Measurements from ENCODE around the gene SLC7A7. TPM values are rescaled to one million over a fixed set of nuclear protein-coding genes. Genes with fewer than 3 reads are reported as not detected.

The SLC7A7 gene
- total and polyA plus RNA-seq, 2 of the 13 experiments (the other 11 are each of a cell fraction or from before 2014, with no cell fraction given) = 0.13 to 0.63 TPM

DNA sequence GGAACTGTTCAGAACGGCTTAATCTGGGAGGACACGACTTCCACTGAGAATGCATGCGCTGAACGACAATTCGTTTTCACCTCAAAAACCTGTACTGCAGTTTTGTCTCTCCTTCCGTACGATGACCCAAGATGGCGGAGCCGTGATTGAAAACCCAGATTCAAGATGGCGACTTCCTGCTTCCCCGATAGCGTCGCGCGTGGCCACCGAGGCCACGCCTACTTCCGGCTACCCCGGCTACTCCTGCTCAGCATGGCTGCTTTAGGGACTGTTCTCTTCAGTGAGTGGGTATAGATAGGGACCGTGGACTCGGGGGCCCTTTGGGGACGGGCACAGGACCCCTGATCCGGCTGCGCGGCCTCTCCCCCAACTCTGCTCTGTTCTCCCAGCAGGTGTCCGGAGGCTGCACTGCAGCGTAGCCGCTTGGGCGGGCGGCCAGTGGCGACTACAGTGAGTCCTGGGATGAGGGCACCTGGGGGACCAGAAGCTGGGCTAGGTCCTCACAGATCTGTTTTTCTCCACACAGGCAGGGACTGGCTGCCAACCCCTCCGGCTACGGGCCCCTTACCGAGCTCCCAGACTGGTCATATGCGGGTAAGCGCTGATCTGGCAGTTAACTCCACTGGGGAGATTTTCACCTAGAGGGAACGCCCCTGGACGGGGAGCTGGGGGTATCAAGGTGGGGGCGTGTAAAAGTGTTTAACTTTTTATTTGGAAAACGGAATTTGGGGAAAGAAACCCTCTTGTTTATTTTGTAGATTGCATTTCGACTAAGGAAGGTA, 14.6 kb upstream of the SLC7A7 start, which contains the start of gene MRPL52 (continued):
- TF ChIP-seq, protein P1, sequence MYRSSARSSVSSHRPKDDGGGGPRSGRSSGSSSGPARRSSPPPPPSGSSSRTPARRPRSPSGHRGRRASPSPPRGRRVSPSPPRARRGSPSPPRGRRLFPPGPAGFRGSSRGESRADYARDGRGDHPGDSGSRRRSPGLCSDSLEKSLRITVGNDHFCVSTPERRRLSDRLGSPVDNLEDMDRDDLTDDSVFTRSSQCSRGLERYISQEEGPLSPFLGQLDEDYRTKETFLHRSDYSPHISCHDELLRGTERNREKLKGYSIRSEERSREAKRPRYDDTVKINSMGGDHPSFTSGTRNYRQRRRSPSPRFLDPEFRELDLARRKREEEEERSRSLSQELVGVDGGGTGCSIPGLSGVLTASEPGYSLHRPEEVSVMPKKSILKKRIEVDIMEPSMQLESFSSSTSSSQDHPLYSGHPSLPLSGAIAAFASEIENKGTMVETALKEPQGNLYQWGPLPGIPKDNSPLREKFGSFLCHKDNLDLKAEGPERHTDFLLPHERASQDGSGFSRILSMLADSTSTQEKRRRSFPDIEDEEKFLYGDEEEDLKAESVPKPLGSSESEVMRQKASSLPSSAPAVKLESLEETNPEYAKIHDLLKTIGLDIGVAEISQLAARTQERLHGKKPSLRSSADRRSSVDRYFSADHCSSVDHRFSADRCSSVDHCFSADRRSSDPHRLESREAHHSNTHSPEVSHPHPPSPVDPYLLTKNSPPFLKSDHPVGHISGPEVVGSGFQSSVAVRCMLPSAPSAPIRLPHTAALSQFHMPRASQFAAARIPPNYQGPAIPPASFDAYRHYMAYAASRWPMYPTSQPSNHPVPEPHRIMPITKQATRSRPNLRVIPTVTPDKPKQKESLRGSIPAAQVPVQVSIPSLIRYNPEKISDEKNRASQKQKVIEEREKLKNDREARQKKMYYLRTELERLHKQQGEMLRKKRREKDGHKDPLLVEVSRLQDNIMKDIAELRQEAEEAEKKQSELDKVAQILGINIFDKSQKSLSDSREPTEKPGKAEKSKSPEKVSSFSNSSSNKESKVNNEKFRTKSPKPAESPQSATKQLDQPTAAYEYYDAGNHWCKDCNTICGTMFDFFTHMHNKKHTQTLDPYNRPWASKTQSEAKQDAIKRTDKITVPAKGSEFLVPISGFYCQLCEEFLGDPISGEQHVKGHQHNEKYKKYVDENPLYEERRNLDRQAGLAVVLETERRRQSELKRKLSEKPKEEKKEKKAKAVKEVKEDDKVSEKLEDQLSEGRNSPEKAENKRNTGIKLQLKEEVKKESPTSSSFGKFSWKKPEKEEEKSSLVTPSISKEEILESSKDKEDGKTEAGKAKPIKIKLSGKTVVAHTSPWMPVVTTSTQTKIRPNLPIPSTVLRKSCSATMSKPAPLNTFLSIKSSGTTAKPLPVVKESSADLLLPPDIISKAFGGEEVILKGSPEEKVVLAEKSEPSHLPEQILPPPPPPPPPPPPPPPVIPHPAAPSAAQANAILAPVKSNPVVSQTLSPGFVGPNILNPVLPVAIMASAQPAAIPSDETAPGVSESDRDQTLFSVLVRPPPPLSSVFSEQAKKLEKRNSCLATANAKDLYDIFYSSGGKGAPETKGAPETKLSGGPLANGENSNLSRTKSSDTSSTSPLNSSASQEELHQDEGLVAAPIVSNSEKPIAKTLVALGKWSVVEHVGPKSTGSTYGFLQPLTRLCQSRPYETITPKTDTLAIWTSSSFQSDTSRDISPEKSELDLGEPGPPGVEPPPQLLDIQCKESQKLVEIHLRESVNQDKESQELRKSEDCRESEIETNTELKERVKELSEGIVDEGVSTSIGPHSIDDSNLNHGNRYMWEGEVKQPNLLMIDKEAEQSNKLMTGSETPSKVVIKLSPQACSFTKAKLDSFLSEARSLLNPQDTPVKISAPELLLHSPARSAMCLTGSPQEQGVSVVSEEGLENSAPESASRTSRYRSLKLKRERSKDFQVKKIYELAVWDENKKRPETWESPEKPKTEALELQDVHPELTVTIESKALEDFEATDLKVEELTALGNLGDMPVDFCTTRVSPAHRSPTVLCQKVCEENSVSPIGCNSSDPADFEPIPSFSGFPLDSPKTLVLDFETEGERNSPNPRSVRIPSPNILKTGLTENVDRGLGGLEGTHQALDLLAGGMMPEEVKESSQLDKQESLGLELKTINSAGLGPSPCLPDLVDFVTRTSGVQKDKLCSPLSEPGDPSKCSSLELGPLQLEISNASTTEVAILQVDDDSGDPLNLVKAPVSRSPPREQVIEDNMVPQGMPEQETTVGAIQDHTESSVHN (CRISPR knock-in tag; IDR thresholded peaks at IDR 0.05) = peak; percentile 98
- TF ChIP-seq RNF2 (conservative IDR thresholded peaks at IDR 0.05; ENCODE audit: low read depth) (peak; percentile 88), HMG20A (CRISPR knock-in tag; IDR thresholded peaks at IDR 0.05; ENCODE audit: borderline replicate concordance) (no peak), ZNF224 (CRISPR knock-in tag; IDR thresholded peaks at IDR 0.05) (peak; percentile 99; the same call in 1 of the 2 replicates), PAWR (CRISPR knock-in tag; IDR thresholded peaks at IDR 0.05; ENCODE audit: borderline replicate concordance) (peak; percentile 71; the same call in 1 of the 2 replicates), IKZF1 (IDR thresholded peaks at IDR 0.05) (no peak), ZNF841 (CRISPR knock-in tag; IDR thresholded peaks at IDR 0.05; ENCODE audit: borderline replicate concordance) (no peak), PPARG (CRISPR knock-in tag; conservative IDR thresholded peaks at IDR 0.05) (peak; percentile 36), EZH2 (conservative IDR thresholded peaks at IDR 0.05; ENCODE audit: low read depth, low read length) (peak; percentile 54; the same call in 1 of the 2 replicates), MZF1 (CRISPR knock-in tag; IDR thresholded peaks at IDR 0.05; ENCODE audit: borderline replicate concordance) (0 out of 2 replicates have a peak, but pooled peaks have one; percentile 89)
- TF ChIP-seq, protein P2, sequence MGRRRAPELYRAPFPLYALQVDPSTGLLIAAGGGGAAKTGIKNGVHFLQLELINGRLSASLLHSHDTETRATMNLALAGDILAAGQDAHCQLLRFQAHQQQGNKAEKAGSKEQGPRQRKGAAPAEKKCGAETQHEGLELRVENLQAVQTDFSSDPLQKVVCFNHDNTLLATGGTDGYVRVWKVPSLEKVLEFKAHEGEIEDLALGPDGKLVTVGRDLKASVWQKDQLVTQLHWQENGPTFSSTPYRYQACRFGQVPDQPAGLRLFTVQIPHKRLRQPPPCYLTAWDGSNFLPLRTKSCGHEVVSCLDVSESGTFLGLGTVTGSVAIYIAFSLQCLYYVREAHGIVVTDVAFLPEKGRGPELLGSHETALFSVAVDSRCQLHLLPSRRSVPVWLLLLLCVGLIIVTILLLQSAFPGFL (CRISPR knock-in tag; IDR thresholded peaks at IDR 0.05) = 0 out of 2 replicates have a peak, but pooled peaks have one; percentile 74
- TF ChIP-seq, protein P3, sequence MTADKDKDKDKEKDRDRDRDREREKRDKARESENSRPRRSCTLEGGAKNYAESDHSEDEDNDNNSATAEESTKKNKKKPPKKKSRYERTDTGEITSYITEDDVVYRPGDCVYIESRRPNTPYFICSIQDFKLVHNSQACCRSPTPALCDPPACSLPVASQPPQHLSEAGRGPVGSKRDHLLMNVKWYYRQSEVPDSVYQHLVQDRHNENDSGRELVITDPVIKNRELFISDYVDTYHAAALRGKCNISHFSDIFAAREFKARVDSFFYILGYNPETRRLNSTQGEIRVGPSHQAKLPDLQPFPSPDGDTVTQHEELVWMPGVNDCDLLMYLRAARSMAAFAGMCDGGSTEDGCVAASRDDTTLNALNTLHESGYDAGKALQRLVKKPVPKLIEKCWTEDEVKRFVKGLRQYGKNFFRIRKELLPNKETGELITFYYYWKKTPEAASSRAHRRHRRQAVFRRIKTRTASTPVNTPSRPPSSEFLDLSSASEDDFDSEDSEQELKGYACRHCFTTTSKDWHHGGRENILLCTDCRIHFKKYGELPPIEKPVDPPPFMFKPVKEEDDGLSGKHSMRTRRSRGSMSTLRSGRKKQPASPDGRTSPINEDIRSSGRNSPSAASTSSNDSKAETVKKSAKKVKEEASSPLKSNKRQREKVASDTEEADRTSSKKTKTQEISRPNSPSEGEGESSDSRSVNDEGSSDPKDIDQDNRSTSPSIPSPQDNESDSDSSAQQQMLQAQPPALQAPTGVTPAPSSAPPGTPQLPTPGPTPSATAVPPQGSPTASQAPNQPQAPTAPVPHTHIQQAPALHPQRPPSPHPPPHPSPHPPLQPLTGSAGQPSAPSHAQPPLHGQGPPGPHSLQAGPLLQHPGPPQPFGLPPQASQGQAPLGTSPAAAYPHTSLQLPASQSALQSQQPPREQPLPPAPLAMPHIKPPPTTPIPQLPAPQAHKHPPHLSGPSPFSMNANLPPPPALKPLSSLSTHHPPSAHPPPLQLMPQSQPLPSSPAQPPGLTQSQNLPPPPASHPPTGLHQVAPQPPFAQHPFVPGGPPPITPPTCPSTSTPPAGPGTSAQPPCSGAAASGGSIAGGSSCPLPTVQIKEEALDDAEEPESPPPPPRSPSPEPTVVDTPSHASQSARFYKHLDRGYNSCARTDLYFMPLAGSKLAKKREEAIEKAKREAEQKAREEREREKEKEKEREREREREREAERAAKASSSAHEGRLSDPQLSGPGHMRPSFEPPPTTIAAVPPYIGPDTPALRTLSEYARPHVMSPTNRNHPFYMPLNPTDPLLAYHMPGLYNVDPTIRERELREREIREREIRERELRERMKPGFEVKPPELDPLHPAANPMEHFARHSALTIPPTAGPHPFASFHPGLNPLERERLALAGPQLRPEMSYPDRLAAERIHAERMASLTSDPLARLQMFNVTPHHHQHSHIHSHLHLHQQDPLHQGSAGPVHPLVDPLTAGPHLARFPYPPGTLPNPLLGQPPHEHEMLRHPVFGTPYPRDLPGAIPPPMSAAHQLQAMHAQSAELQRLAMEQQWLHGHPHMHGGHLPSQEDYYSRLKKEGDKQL (CRISPR knock-in tag; IDR thresholded peaks at IDR 0.05; ENCODE audit: low read depth) = no peak

Measured in HepG2 (cell line).